SK-N-SH (cell line): Measurements from ENCODE around the gene LRRC59. TPM values are rescaled to one million over a fixed set of nuclear protein-coding genes. Genes with fewer than 3 reads are reported as not detected.

Experiments
- CTCF ChIA-PET: fragments of 300-600, 350-600 bp; formaldehyde crosslinking; extraction: SDS; loops from one replicate; lab custom pipeline; 2021; lab: Yijun Ruan, JAX
- POLR2A ChIA-PET: fragments of 350-600 bp; sonication (Branson Sonifier 250); formaldehyde crosslinking; extraction: SDS; loops from one replicate; lab custom pipeline; 2020; ENCODE audit warnings: antibody characterized with exemption, inconsistent platforms; lab: Yijun Ruan, JAX
- DNase-seq: peaks from one replicate; pipeline ENCODE4 v3.0.0; 2012
- H2AFZ ChIP-seq: fragments of 200-600 bp; sonication (generic); 2 replicates; pipeline ENCODE4 v1.8.1; 2016; ENCODE audit warnings: antibody characterized with exemption, mild to moderate bottlenecking, low read depth
- H3F3A ChIP-seq: fragments of 200-600 bp; sonication (generic); replicated peaks from 2 replicates; pipeline ENCODE3; 2016; ENCODE audit warnings: antibody characterized with exemption, mild to moderate bottlenecking; ENCODE audit not compliant: insufficient read depth
- H3K27ac ChIP-seq, 2 experiments: fragments of 200-500 bp in 1 of 2; fragments of 200-600 bp in 1 of 2; sonication (Bioruptor generic) in 1 of 2; sonication (generic), shearing (Covaris generic) in 1 of 2; 2 replicates each; pipeline versions ENCODE4 v1.5.1 to v1.6.1; 2014 to 2016; ENCODE audit warnings: low read depth in 2 of 2, inconsistent platforms in 1 of 2, low read length in 1 of 2, mild to moderate bottlenecking in 1 of 2, mixed read lengths in 1 of 2
- H3K27me3 ChIP-seq: fragments of 200-600 bp; sonication (generic), shearing (Covaris generic); 2 replicates; pipeline ENCODE4 v1.6.1; 2016; ENCODE audit warnings: mixed run types; ENCODE audit not compliant: insufficient read depth
- H3K36me3 ChIP-seq, 2 experiments: fragments of 200-500 bp in 1 of 2; fragments of 200-600 bp in 1 of 2; sonication (Bioruptor generic) in 1 of 2; sonication (generic) in 1 of 2; replicated peaks in 1 of 2; 2 replicates each; pipeline versions ENCODE3 to v1.5.1; 2014 to 2016; ENCODE audit warnings: low read length in 1 of 2, mild to moderate bottlenecking in 1 of 2; ENCODE audit not compliant: insufficient read depth in 2 of 2, control insufficient read depth in 1 of 2
- H3K4me1 ChIP-seq, 2 experiments: fragments of 200-500 bp in 1 of 2; fragments of 200-600 bp in 1 of 2; sonication (Bioruptor generic) in 1 of 2; sonication (generic), shearing (Covaris generic) in 1 of 2; 2 replicates each; pipeline versions ENCODE4 v1.5.1 to v1.6.1; 2014 to 2016; ENCODE audit warnings: low read depth in 1 of 2, low read length in 1 of 2, mixed run types in 1 of 2; ENCODE audit not compliant: insufficient read depth in 2 of 2, control insufficient read depth in 1 of 2
- H3K4me2 ChIP-seq: fragments of 200-600 bp; sonication (generic), shearing (Covaris generic); 2 replicates; pipeline ENCODE4 v1.6.1; 2017; ENCODE audit warnings: mixed run types
- H3K4me3 ChIP-seq, 2 experiments: fragments of 200-500 bp in 1 of 2; fragments of 200-600 bp in 1 of 2; sonication (Bioruptor generic) in 1 of 2; sonication (generic), shearing (Covaris generic) in 1 of 2; 2 replicates each; pipeline versions ENCODE4 v1.5.1 to v1.8.1; 2014 to 2016; ENCODE audit warnings: low read depth in 2 of 2, inconsistent platforms in 1 of 2, low read length in 1 of 2, mild to moderate bottlenecking in 1 of 2, mixed read lengths in 1 of 2, moderate library complexity in 1 of 2
- H3K79me2 ChIP-seq: fragments of 200-600 bp; sonication (generic); 2 replicates; pipeline ENCODE4 v1.8.1; 2017; ENCODE audit warnings: mild to moderate bottlenecking; ENCODE audit not compliant: insufficient read depth
- H3K9ac ChIP-seq: fragments of 200-600 bp; sonication (generic); 2 replicates; pipeline ENCODE4 v1.6.1; 2017; ENCODE audit warnings: mixed run types
- H3K9me2 ChIP-seq: fragments of 200-600 bp; sonication (generic); 2 replicates; pipeline ENCODE4 v1.6.1; 2017; ENCODE audit warnings: mixed run types
- H3K9me3 ChIP-seq: fragments of 200-600 bp; sonication (generic); 2 replicates; pipeline ENCODE4 v1.6.1; 2017; ENCODE audit warnings: mixed run types, mild to moderate bottlenecking, moderate library complexity
- H4K20me1 ChIP-seq: fragments of 200-600 bp; sonication (generic); 2 replicates; pipeline ENCODE4 v1.6.1; 2017; ENCODE audit warnings: mild to moderate bottlenecking, mixed run types; ENCODE audit not compliant: insufficient read depth
- EP300 ChIP-seq, 2 experiments: IDR thresholded peaks; 2 replicates each; pipeline versions ENCODE4 v1.4.0 to v1.6.1; 2012; ENCODE audit warnings: borderline replicate concordance in 1 of 2, low read depth in 1 of 2, low read length in 1 of 2
- MAX ChIP-seq: IDR thresholded peaks from 2 replicates; pipeline ENCODE4 v1.4.0; 2012; ENCODE audit warnings: low read depth
- MXI1 ChIP-seq: IDR thresholded peaks from 2 replicates; pipeline ENCODE4 v1.6.1; 2012; ENCODE audit warnings: mild to moderate bottlenecking, low read depth, low read length, improper control_type of control experiment
- POLR2AphosphoS5 ChIP-seq: IDR thresholded peaks from 2 replicates; pipeline ENCODE4 v1.6.1; 2012; ENCODE audit warnings: low read depth, low read length
- RFX5 ChIP-seq: IDR thresholded peaks from 2 replicates; pipeline ENCODE4 v1.6.1; 2012; ENCODE audit warnings: mild to moderate bottlenecking, improper control_type of control experiment, low read length
- SIN3A ChIP-seq: IDR thresholded peaks from 2 replicates; pipeline ENCODE4 v1.6.1; 2012; ENCODE audit warnings: low read depth, mild to moderate bottlenecking, low read length, moderate library complexity, borderline replicate concordance
- TAF1 ChIP-seq: IDR thresholded peaks from 2 replicates; pipeline ENCODE4 v1.6.1; 2012; ENCODE audit warnings: low read depth, mild to moderate bottlenecking, low read length, moderate library complexity, borderline replicate concordance
- WGBS: methylation state at CpG from one replicate; pipeline ENCODE4 v1.1.6; 2017; ENCODE audit warnings: low lambda C conversion rate; 5-methylcytosine and 5-hydroxymethylcytosine counted together
- polyA plus RNA-seq, 3 experiments: library from polyadenylated mRNA; depleted of rRNA; stranded (reverse); fragments of >200 nt; gene quantifications; 2 replicates each; pipeline ENCODE4 v1.2.3, GENCODE V29; 2012

Gene LRRC59
- polyA plus RNA-seq, 1 of the 3 experiments (the other 2 are of a cell fraction): 137 TPM

GRCh38 chr17:50346313-50347116 lies 50.8 kb downstream of the LRRC59 start:
- peak; percentile 93 for DNase-seq

GRCh38 chr17:50345432-50346312 lies 51.7 kb downstream of the LRRC59 start, which contains the start of gene XYLT2:
TSS of gene XYLT2 (plus strand) at chr17:50346126. CDS start at chr17:50346141, 15 bp downstream.
- Histone ChIP-seq H3K79me2 (peaks cover 44% of the 10 kb centered on the region), H3F3A (peaks cover 9% of the 10 kb centered on the region), H4K20me1 (no peaks in the 10 kb centered on the region), H3K4me3 (peak within 1 kb of the TSS; percentile 75 to 84), H2AFZ (peak within 1 kb of the TSS; percentile 96), H3K4me1 (peaks cover 11 to 20% of the 10 kb centered on the region in 2 experiments; a peak in 3 of 4 replicates), H3K9me2 (no peaks in the 10 kb centered on the region), H3K9me3 (no peaks in the 10 kb centered on the region), H3K36me3 (no peaks in the 10 kb centered on the region), H3K9ac (peak within 1 kb of the TSS; percentile 89), H3K27ac (peak within 1 kb of the TSS; percentile 36 to 83), H3K4me2 (peak within 1 kb of the TSS; percentile 99), H3K27me3 (no peaks in the 10 kb centered on the region)
- WGBS: 10% methylated on average over 37 of the region's 87 CpGs
- POLR2A ChIA-PET: interaction anchor here (0.6 to 3.0 kb wide), 7 partner anchors 9 to 277 kb away, joined by 3 to 18 read pairs (median 5); no protein-coding TSS in a partner anchor
- TF ChIP-seq MXI1 (peak; percentile 38; the same call in 1 of the 2 replicates), MAX (peak; percentile 86), RFX5 (no peak), EP300 (IDR thresholded peaks at IDR 0.05; ENCODE audit: borderline replicate concordance in 1 of 2, low read depth in 1 of 2, low read length in 1 of 2) (no peak), POLR2AphosphoS5 (peak; percentile 67), TAF1 (peak; percentile 79; the same call in 1 of the 2 replicates)
- DNase-seq: peak; percentile 100
- CTCF ChIA-PET: interaction anchor here (0.7 to 4.5 kb wide), 8 partner anchors 10 to 177 kb away, joined by 3 to 56 read pairs (median 6); partner anchors contain the start of gene LRRC59

More at GRCh38 chr17:50346313-50347116, 50.8 kb downstream of the LRRC59 start:
- Histone ChIP-seq H3K9me3 (no peaks in the 10 kb centered on the region), H3K9me2 (no peaks in the 10 kb centered on the region), H3K9ac (peak overlapping the region; percentile 89), H3K79me2 (peaks cover 53% of the 10 kb centered on the region), H2AFZ (peak overlapping the region; percentile 39; the same call in 1 of the 2 replicates), H3K27ac (peak overlapping the region; percentile 36 to 83), H3K4me3 (peak overlapping the region; percentile 75 to 84), H3K4me1 (peaks cover 11 to 20% of the 10 kb centered on the region in 2 experiments; a peak in 3 of 4 replicates), H3K27me3 (no peaks in the 10 kb centered on the region), H3K36me3 (no peaks in the 10 kb centered on the region), H3K4me2 (peak overlapping the region; percentile 99), H4K20me1 (0 out of 2 replicates have a peak, but pooled peaks cover under 1% of the 10 kb centered on the region), H3F3A (peaks cover 9% of the 10 kb centered on the region)
- 3% methylated on average over 29 of the region's 57 CpGs for WGBS
- POLR2A ChIA-PET: interaction anchor here (0.6 to 3.0 kb wide), 7 partner anchors 8 to 277 kb away, joined by 3 to 18 read pairs (median 5); no protein-coding TSS in a partner anchor
- TF ChIP-seq TAF1 (0 out of 2 replicates have a peak, but pooled peaks have one; percentile 24), SIN3A (0 out of 2 replicates have a peak, but pooled peaks have one; percentile 12), MAX (no peak)
- CTCF ChIA-PET: interaction anchor here (0.7 to 4.5 kb wide), 11 partner anchors 10 to 178 kb away, joined by 3 to 56 read pairs (median 6); partner anchors contain the start of gene LRRC59
